Kidney tubule cell (primary cell): ENCODE results near the gene LMF1.
A peak's percentile ranks its signal among the peaks of the same experiment; 100 is the strongest.
"Not testable (repeated sequence)": the region's sequence is repeated elsewhere in the genome, so short reads cannot be mapped to it uniquely, and the experiment has no call there.

Experiments
- DNase-seq: peaks from one replicate; pipeline ENCODE4 v3.0.0-alpha.2; 2018; ENCODE audit warnings: low spot score

Gene LMF1

DNA sequence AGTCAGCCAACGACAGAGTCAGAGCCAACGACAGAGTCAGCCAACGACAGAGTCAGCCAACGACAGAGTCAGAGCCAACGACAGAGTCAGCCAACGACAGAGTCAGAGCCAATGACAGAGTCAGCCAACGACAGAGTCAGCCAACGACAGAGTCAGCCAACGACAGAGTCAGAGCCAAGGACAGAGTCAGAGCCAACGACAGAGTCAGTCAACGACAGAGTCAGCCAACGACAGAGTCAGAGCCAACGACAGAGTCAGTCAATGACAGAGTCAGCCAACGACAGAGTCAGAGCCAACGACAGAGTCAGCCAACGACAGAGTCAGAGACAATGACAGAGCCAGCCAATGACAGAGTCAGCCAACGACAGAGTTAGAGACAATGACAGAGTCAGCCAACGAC is 22.0 kb downstream of the LMF1 start:
- not testable (repeated sequence) for DNase-seq

- not testable (repeated sequence) for DNase-seq
Measured at GRCh38 chr16:947922-948303, 22.9 kb downstream of the LMF1 start.

DNA sequence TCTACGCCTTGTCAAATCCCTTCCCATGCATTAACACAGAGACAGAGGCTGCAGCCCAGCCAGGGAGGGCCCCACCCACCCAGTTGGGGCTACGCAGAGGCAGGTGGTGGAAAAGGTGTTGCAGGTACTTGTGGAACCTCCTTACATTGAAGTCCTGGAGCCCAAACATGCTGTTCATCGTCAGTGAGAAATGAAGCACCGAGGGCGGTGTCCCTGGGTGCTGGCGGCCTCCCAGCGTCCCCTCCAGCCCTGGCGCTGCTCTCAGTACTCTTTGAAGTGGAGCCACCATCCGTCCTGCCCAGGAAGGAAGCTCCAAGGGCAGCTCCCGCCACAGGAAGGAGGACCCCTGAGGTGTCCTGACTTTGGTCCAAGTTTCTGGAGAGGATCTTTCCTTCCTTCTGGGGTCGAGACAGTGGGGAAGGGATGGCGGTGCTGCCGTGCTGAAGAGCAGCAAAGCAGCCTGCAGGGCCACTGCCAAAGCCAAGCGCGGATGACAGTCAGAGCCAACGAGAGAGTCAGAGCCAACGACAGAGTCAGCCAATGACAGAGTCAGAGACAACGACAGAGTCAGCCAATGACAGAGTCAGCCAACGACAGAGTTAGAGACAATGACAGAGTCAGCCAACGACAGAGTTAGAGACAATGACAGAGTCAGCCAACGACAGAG is 23.4 kb downstream of the LMF1 start:
- no peak for DNase-seq

DNA sequence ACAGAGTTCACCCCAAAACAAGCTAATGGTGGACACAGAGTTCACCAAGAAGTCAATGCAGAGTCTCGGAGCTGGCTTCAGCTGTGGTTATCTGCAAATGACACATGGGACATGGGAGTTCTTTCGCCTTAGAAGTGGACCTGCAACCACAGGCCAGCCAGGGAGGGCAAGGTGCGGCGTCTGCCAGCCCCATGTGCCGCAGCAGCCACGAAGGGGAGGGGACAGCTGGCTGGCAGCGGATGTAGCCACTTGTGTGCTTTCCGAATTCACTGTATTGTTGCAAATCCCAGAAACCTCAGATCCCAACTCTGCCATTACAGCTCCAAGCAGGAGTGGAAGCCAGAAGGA is 24.8 kb downstream of the LMF1 start:
- peak; percentile 8 for DNase-seq

GRCh38 chr16:945271-946047 is 25.3 kb downstream of the LMF1 start:
- no peak for DNase-seq

- no peak for DNase-seq
Measured at GRCh38 chr16:943971-944370, 26.8 kb downstream of the LMF1 start.

DNA sequence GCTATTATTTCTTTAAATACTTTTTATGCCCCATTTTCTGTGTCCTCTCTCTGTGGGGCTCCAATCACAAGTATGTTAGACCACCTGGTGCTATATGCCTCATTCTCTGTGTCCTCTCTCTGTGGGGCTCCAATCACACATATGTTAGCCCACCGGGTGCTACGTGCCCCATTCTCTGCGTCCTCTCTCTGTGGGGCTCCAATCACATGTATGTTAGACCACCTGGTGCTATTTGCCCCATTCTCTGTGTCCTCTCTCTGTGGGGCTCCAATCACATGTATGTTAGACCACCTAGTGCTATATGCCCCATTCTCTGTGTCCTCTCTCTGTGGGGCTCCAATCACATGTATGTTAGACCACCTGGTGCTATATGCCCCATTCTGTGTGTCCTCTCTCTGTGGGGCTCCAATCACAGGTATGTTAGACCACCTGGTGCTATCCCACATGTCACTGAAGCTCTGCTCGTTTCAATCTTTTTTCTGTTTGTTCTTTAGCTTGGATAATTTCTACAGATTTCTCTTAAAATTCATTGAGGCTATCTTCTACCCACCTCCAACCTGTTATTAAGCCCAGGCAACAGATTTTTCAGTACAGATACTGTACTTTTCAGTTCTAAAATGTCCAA is 28.2 kb downstream of the LMF1 start:
- DNase-seq = no peak

DNA sequence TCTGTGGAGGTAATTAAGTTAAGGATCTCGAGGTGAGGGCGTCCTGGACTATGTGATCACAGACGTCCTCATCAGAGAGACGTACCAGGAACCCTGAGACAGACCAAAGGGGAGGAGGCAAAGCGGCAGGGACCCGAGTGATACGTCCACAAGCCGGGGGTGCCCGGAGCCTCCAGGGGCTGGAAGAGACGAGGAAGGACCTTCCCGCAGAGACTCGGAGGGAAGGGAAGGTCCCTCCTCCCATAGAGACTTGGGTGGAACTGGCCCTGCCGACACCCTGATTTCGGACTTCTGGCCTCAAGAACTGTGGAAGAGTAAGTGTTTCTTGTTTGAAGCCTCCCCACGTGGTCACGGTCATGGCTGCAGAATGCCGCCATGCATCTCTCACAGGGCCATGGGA is 30.8 kb downstream of the LMF1 start:
- DNase-seq = no peak

- no peak for DNase-seq
Measured at GRCh38 chr16:939311-939710, 31.5 kb downstream of the LMF1 start.

GRCh38 chr16:938752-939151 is 32.0 kb downstream of the LMF1 start:
- DNase-seq = no peak

DNA sequence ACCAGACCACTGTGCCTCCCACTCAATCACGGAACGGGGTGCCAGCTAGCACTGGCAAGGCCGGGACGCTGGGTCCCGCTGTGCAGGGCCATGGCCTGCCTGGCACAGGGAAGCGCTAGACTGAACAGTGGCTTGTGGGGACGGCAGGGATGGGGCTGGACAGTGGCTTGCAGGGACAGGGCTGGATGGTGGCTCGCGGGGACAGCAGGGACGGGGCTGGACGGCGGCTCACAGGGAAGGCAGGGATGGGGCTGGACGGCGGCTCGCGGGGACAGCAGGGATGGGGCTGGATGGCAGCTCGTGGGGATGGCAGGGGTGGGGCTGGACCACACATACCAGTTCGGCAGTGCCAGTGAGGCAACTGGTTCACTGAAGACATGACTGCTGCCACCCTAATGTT is 32.6 kb downstream of the LMF1 start:
- DNase-seq = no peak

GRCh38 chr16:937723-938122 is 33.1 kb downstream of the LMF1 start:
- no peak for DNase-seq

DNA sequence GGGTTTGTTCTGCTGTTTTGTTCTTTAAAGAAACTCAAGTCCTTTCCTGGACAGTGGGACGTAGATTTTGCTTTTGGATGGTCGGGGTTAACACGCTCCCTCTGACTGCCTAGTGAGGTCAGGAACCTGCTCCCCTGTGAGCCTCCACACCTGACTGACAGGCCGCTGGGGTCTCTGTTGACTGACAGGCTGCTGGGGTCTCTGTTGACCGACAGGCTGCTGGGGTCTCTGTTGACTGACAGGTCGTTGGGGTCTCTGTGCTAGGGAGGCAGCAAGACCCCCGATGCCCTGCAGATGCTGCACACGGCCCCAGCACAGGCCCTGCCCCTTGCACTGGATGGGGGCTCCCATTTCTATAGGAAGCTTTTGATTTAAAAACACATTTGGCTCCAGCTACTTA is 33.5 kb downstream of the LMF1 start:
- DNase-seq = no peak

GRCh38 chr16:935684-936083 is 35.1 kb downstream of the LMF1 start:
- no peak for DNase-seq

- no peak for DNase-seq
Measured at GRCh38 chr16:934178-934577, 36.6 kb downstream of the LMF1 start.

DNA sequence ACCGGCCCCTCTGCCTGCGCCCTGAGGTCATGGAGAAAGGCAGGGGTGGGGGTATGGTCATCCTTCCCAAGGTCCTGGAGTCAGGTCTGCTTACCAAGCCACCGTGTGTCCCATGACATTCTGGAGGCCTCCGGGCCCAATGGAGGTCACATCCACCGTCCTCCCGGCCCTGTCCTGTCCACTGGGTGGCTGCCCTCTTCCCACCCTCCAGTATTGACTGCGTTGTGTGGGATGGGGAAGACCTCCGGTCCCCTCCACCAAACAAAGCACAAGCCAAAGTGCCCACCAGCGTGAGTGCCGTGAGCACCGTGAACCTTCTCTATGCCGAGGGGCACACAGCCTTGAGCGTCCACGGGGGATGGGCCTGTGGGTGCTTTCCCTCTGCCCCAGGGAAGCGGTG is 37.2 kb downstream of the LMF1 start:
- no peak for DNase-seq

GRCh38 chr16:932831-933330 is 37.9 kb downstream of the LMF1 start:
- no peak for DNase-seq

DNA sequence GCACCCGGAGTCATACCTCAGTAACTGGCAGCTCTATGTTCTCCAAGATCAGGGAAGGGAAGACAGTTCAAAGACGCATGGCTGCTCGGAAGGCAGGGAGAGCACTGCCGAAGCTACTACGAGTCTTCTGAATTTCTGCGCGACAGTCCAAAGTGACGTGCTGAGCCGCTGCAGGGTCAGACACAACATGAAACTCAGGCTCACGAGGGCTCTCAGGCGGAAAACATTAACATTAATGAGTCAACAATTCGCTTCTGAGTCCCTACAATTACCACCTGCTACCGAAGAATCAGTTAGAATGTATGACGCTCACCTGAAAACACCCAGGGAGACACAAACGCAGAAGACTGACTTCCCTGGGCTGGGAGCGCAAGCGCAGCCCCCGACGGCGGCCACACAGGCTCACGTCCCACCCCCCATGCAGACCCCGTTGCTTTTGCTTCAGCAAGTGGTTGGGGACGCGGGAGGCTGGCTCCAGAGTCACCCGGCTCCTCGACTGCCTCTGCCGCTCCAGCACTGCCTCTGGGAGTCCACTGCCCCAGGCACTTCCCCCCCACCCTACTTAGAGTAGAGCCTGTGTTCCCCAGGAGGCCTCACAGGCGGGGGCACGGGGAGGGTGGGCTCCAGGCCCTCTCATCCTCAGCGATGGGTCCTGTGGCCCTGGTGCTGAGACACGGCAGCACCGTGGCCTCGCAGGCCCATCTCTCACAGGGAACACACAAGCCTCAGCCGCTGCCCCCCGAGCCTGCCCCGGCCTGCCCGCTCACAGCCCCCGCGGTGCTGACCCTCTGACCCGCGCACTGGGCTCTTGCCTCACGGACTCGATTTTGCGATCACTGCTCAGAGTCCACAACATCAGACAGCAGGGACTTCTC is 38.9 kb downstream of the LMF1 start:
- DNase-seq = peak; percentile 87

GRCh38 chr16:931171-931570 is 39.6 kb downstream of the LMF1 start:
- DNase-seq = no peak

DNA sequence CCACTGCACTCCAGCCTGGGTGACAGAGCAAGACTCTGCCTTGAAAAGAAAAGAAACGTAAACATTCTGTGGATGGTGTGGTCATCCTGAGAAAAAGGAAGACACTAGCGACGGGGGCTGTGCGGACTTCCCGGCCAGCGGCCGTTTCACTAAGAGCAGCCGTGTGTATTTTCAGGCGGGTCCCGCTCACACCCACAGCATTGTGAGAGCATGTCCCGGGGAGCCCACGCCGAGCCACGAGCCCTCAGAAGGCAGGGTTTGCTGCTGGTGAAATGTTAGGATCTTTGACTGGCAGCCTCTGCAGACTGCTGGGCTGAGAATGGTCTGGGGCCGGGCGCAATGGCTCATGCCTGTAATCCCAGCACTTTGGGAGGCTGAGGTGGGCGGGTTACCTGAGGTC is 40.3 kb downstream of the LMF1 start:
- DNase-seq = no peak

GRCh38 chr16:930076-930475 is 40.7 kb downstream of the LMF1 start:
- DNase-seq = no peak
